Left ventricle myocardium inferior (tissue), 1 donor: Measurements from ENCODE around the gene PMEL. TPM values are rescaled to one million over a fixed set of nuclear protein-coding genes. Genes with fewer than 3 reads are reported as not detected.
"Not testable (repeated sequence)": the region's sequence is repeated elsewhere in the genome, so short reads cannot be mapped to it uniquely, and the experiment has no call there.

ENCODE experiments used
- DNase-seq: peaks from one replicate; pipeline ENCODE4 v3.0.0-alpha.2; 2020
- H3K27ac ChIP-seq: fragments of 200-600 bp; replicated peaks from 2 replicates; pipeline ENCODE4 v1.8.0; 2021
- H3K27me3 ChIP-seq: fragments of 200-600 bp; 2 replicates; pipeline ENCODE4 v1.8.0; 2021; ENCODE audit warnings: low read depth
- H3K36me3 ChIP-seq: fragments of 200-600 bp; 2 replicates; pipeline ENCODE4 v1.8.0; 2021
- H3K4me1 ChIP-seq: fragments of 200-600 bp; 2 replicates; pipeline ENCODE4 v1.8.0; 2021
- H3K4me3 ChIP-seq: fragments of 200-600 bp; 2 replicates; pipeline ENCODE4 v1.8.0; 2021; ENCODE audit warnings: mild to moderate bottlenecking, moderate library complexity
- H3K9me3 ChIP-seq: fragments of 200-600 bp; replicated peaks from 2 replicates; pipeline ENCODE4 v1.8.0; 2021
- intact Hi-C: fragments of 100-400 bp; cut with micrococcal nuclease; formaldehyde crosslinking; loops from one replicate; pipeline ENCODE4 v1.11.0; 2022
- total RNA-seq: library from RNA; stranded (reverse); fragmentation: NEBNext Ultra II Directional; extraction: Animal tissue kit (Norgen Biotek cat#: 25700); gene quantifications from one replicate; pipeline ENCODE4 v1.2.1, GENCODE V29; 2021
- TF ChIP-seq, protein P1 (sequence below): fragments of 200-600 bp; IDR thresholded peaks from 2 replicates; pipeline ENCODE4 v1.8.0; 2021; ENCODE audit warnings: antibody characterized with exemption, mild to moderate bottlenecking, borderline replicate concordance
- donor health status: DM: no; HTN: yes; CAD: no; lungs with severe emphysema.

The PMEL gene
- total RNA-seq, 1 donor from 2014 or later = 0.16 TPM

DNA sequence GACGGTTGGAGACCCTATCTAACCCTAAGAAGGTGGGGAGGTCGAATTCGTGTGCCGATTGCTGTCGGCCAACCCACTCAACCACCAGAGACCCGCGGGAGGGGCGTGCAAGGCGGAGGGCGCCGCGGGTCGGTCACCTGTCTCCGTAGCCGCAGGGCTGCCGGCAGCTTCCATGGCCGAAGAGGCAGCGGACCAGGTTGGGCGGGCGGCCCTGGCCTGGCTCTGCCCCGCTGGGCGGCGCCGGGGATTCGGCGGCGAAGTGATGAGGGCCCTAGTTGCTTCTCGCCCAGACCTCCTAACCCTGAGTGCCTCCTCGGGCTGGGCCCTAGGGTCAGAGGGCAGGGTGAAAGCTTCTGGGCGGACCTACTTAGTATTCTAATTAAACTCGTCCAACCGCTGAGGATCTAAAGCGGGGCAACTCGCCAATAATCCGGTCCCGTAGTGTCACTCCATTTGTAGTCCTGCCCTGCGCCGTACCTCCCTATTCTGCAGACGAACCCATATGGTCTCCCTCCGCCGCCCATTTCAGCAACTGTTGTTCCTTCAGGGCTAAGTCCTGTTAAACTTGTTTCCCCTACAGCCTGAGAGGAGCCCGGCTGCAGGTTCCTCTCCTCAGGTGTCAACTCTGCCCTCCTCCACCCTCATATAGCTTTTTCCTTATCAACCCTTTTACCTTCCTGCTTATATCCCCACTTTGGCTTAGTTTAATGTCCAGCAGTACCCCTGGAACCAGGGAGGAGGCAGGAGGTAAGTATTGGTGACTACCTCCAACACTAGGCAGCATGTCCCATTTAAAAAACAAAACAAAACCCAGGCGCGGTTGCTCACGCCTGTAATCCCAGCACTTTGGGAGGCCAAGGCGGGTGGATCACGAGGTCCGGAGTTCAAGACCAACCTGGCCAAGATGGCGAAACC is 38.0 kb downstream of the PMEL start, which contains the start of gene PYM1:
Gene PYM1 (minus strand): TSS at position 307 of the 915 bp plus-strand sequence. CDS start 133 bp downstream, at position 174.
- DNase-seq = peak; percentile 80
- peaks cover 5% of the 10 kb centered on the region for H3K36me3 ChIP-seq
- TF ChIP-seq, protein P1, sequence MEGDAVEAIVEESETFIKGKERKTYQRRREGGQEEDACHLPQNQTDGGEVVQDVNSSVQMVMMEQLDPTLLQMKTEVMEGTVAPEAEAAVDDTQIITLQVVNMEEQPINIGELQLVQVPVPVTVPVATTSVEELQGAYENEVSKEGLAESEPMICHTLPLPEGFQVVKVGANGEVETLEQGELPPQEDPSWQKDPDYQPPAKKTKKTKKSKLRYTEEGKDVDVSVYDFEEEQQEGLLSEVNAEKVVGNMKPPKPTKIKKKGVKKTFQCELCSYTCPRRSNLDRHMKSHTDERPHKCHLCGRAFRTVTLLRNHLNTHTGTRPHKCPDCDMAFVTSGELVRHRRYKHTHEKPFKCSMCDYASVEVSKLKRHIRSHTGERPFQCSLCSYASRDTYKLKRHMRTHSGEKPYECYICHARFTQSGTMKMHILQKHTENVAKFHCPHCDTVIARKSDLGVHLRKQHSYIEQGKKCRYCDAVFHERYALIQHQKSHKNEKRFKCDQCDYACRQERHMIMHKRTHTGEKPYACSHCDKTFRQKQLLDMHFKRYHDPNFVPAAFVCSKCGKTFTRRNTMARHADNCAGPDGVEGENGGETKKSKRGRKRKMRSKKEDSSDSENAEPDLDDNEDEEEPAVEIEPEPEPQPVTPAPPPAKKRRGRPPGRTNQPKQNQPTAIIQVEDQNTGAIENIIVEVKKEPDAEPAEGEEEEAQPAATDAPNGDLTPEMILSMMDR = no peak
- H3K4me1 ChIP-seq = peaks cover 67% of the 10 kb centered on the region
- H3K4me3 ChIP-seq = peak within 1 kb of the TSS; percentile 83
- no peaks in the 10 kb centered on the region for H3K9me3 ChIP-seq
- intact Hi-C loops = no loop called here
- no peaks in the 10 kb centered on the region for H3K27me3 ChIP-seq
- peak within 1 kb of the TSS; percentile 91 for H3K27ac ChIP-seq

- Histone ChIP-seq H3K36me3 (peaks cover 12% of the 10 kb centered on the region), H3K27me3 (no peaks in the 10 kb centered on the region), H3K9me3 (no peaks in the 10 kb centered on the region), H3K27ac (peak overlapping the region; percentile 91), H3K4me3 (peak overlapping the region; percentile 83), H3K4me1 (peaks cover 60% of the 10 kb centered on the region)
- intact Hi-C loops = no loop called here
- peak; percentile 87 for DNase-seq
- TF ChIP-seq, protein P1 = peak; percentile 79
These were observed 38.9 kb downstream of the PMEL start for GRCh38 chr12:55926738-55927587.

DNA sequence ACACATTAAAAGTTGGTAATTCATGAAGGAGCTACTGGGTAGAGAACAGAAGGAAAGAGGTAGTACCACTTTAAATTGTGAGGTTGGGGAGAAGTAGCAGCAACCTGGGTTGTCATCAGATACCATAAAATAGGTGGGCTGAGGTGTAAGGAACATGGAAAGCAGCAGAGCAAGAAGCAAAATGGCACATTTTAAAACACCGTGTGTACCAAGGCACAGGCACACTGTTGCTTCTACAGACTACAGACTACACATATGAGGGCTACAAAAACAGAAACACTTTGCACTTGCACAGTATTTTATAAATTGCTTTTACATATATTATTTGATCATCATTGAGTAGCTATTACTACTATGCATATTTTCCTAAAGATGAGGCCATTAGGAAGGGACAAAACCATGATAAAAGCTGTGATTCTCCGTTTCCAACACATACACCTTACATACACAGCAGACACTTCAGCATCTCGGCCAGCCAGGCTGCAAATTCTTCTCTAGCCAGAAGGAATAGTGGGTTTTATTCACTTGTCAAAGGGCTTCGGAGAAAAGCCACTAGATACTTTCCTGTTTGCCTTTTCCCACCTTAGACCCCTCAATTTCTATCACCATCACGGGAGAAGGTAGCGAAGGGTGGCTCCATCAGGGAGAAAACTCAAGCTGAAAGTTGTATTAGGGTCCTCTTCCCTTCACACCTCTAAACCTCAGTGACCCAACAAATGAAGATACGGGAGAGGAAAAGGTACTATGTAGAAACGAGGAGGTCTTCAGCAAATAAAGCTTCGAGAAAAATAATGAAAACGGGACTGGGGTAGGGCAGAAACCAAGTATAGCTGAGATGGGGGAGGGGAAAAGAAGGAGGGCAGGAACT is 39.7 kb downstream of the PMEL start:
- TF ChIP-seq, protein P1 = no peak
- H3K4me1 ChIP-seq = peaks cover 55% of the 10 kb centered on the region
- peak overlapping the region; percentile 91 for H3K27ac ChIP-seq
- DNase-seq = no peak
- H3K9me3 ChIP-seq = no peaks in the 10 kb centered on the region
- peak overlapping the region; percentile 83 for H3K4me3 ChIP-seq
- intact Hi-C loops = no loop called here
- H3K36me3 ChIP-seq = peaks cover 16% of the 10 kb centered on the region
- no peaks in the 10 kb centered on the region for H3K27me3 ChIP-seq

DNA sequence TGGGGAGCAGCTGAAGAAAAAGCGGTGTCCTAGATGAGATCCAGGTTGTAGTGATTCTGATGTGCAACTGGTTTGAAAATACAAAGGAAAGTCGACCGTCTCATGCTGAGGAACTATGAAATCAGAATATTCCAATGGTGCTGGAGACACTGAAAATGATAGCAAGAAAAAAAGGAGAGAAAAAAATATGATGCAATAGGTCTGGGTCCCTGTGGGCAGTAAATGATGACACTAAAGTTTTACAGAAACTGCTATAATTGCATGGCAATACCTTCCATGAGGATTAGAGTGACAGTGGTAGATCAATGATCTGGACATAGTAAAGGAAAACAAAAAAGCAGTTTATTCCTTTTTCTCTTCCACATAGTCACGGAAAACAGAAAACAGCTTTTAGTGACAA is 40.5 kb downstream of the PMEL start:
- Histone ChIP-seq H3K4me1 (peaks cover 55% of the 10 kb centered on the region), H3K27ac (no peak overlapping the region), H3K4me3 (no peak overlapping the region), H3K9me3 (no peaks in the 10 kb centered on the region), H3K36me3 (peaks cover 16% of the 10 kb centered on the region), H3K27me3 (no peaks in the 10 kb centered on the region)
- intact Hi-C loops = no loop called here
- no peak for DNase-seq
- TF ChIP-seq, protein P1 = no peak

GRCh38 chr12:55923648-55924047 is 42.2 kb downstream of the PMEL start:
- Histone ChIP-seq H3K4me1 (peaks cover 48% of the 10 kb centered on the region), H3K36me3 (peaks cover 16% of the 10 kb centered on the region)
- intact Hi-C loops, H3K4me3 ChIP-seq, DNase-seq, H3K27me3 ChIP-seq, H3K9me3 ChIP-seq, H3K27ac ChIP-seq: not testable (repeated sequence)
